HEK293 (cell line): ENCODE measurements around the gene POU4F3.

Source experiments
- CTCF ChIA-PET: fragments of 350-600 bp; formaldehyde crosslinking; extraction: SDS; loops from one replicate; lab custom pipeline; 2021; ENCODE audit warnings: antibody characterized with exemption; lab: Yijun Ruan, JAX
- POLR2A ChIA-PET: fragments of 300-600 bp; formaldehyde crosslinking; extraction: SDS; loops from one replicate; lab custom pipeline; 2020; ENCODE audit warnings: antibody characterized with exemption, inconsistent platforms; lab: Yijun Ruan, JAX
- H3K27ac ChIP-seq: fragments of 200-500 bp; sonication (Bioruptor generic); 2 replicates; pipeline ENCODE4 v1.5.1; 2014; ENCODE audit warnings: low read depth, low read length, control low read depth, inconsistent platforms; ENCODE audit errors: extremely low read depth
- H3K36me3 ChIP-seq, 2 experiments: fragments of 200-500 bp in 1 of 2; sonication (Bioruptor generic) in 1 of 2; 1 replicate in 1 of 2; 2 replicates in 1 of 2; pipeline ENCODE4 v1.5.1; 2014 to 2017; ENCODE audit warnings: inconsistent platforms in 2 of 2, low read length in 2 of 2; ENCODE audit not compliant: control insufficient read depth in 2 of 2, insufficient read depth in 1 of 2
- H3K4me1 ChIP-seq: fragments of 200-500 bp; sonication (Bioruptor generic); 2 replicates; pipeline ENCODE4 v1.5.1; 2014; ENCODE audit warnings: mild to moderate bottlenecking, low read length, inconsistent platforms; ENCODE audit not compliant: control insufficient read depth, insufficient read depth
- H3K4me3 ChIP-seq: 2 replicates; pipeline ENCODE4 v1.5.1; 2011; ENCODE audit warnings: low read depth, mild to moderate bottlenecking, control low read depth, low read length, moderate library complexity
- H3K9me3 ChIP-seq: fragments of 200-500 bp; sonication (Bioruptor generic); 2 replicates; pipeline ENCODE4 v1.5.1; 2014; ENCODE audit warnings: low read depth, low read length, inconsistent platforms; ENCODE audit not compliant: control insufficient read depth, insufficient read depth
- GLIS1 ChIP-seq: fragments of 450-650 bp; formaldehyde crosslinking; IDR thresholded peaks from 2 replicates; pipeline ENCODE4 v1.5.1; 2016; ENCODE audit warnings: missing biosample characterization, missing genetic modification characterization
- GLIS2 ChIP-seq: fragments of 450-650 bp; formaldehyde crosslinking; IDR thresholded peaks from 2 replicates; pipeline ENCODE4 v1.5.1; 2016; ENCODE audit warnings: missing biosample characterization, missing genetic modification characterization
- KLF1 ChIP-seq: fragments of 450-650 bp; formaldehyde crosslinking; IDR thresholded peaks from 2 replicates; pipeline ENCODE4 v1.5.1; 2016; ENCODE audit warnings: missing biosample characterization, missing genetic modification characterization
- SCRT1 ChIP-seq: fragments of 450-650 bp; formaldehyde crosslinking; IDR thresholded peaks from 2 replicates; pipeline ENCODE4 v1.5.1; 2016; ENCODE audit warnings: missing biosample characterization, missing genetic modification characterization, borderline replicate concordance
- ZBTB10 ChIP-seq: fragments of 450-650 bp; formaldehyde crosslinking; IDR thresholded peaks from 2 replicates; pipeline ENCODE4 v1.5.1; 2016; ENCODE audit warnings: missing biosample characterization, missing genetic modification characterization
- ZBTB20 ChIP-seq: fragments of 450-650 bp; formaldehyde crosslinking; IDR thresholded peaks from 2 replicates; pipeline ENCODE4 v1.5.1; 2016; ENCODE audit warnings: missing biosample characterization, missing genetic modification characterization
- ZBTB49 ChIP-seq: fragments of 450-650 bp; formaldehyde crosslinking; IDR thresholded peaks from 2 replicates; pipeline ENCODE4 v1.5.1; 2016; ENCODE audit warnings: missing biosample characterization, missing genetic modification characterization, low read depth
- ZNF133 ChIP-seq: fragments of 450-650 bp; formaldehyde crosslinking; IDR thresholded peaks from 2 replicates; pipeline ENCODE4 v1.5.1; 2016; ENCODE audit warnings: missing biosample characterization, missing genetic modification characterization
- ZNF138 ChIP-seq: fragments of 450-650 bp; formaldehyde crosslinking; IDR thresholded peaks from 2 replicates; pipeline ENCODE4 v1.5.1; 2016; ENCODE audit warnings: missing biosample characterization, missing genetic modification characterization, borderline replicate concordance
- ZNF37A ChIP-seq: fragments of 450-650 bp; IDR thresholded peaks from 2 replicates; pipeline ENCODE4 v1.5.1; 2018; ENCODE audit warnings: missing biosample characterization, missing genetic modification characterization
- ZNF404 ChIP-seq: fragments of 450-650 bp; formaldehyde crosslinking; IDR thresholded peaks from 2 replicates; pipeline ENCODE4 v1.5.1; 2017; ENCODE audit warnings: missing biosample characterization, missing genetic modification characterization
- ZNF544 ChIP-seq: fragments of 450-650 bp; formaldehyde crosslinking; IDR thresholded peaks from 2 replicates; pipeline ENCODE4 v1.5.0; 2017; ENCODE audit warnings: missing biosample characterization, missing genetic modification characterization
- ZNF555 ChIP-seq: fragments of 450-650 bp; formaldehyde crosslinking; conservative IDR thresholded peaks from 2 replicates; pipeline ENCODE4 v1.5.1; 2017; ENCODE audit warnings: missing biosample characterization, mild to moderate bottlenecking, missing genetic modification characterization, inconsistent platforms
- ZNF707 ChIP-seq: fragments of 450-650 bp; formaldehyde crosslinking; IDR thresholded peaks from 2 replicates; pipeline ENCODE4 v1.5.1; 2016; ENCODE audit warnings: missing biosample characterization, missing genetic modification characterization
- ZNF843 ChIP-seq: fragments of 450-650 bp; formaldehyde crosslinking; IDR thresholded peaks from 2 replicates; pipeline ENCODE4 v1.5.1; 2016; ENCODE audit warnings: missing biosample characterization, missing genetic modification characterization
- TF ChIP-seq, protein P1 (sequence below): fragments of 450-650 bp; formaldehyde crosslinking; optimal IDR thresholded peaks from 2 replicates; pipeline ENCODE3; 2016; ENCODE audit warnings: missing biosample characterization, mild to moderate bottlenecking, missing genetic modification characterization
- TF ChIP-seq, protein P2 (sequence below): fragments of 450-650 bp; formaldehyde crosslinking; IDR thresholded peaks from 2 replicates; pipeline ENCODE4 v1.5.1; 2016; ENCODE audit warnings: missing biosample characterization, missing genetic modification characterization
- TF ChIP-seq, protein P3 (sequence below): fragments of 450-650 bp; formaldehyde crosslinking; IDR thresholded peaks from 2 replicates; pipeline ENCODE4 v1.5.1; 2016; ENCODE audit warnings: missing biosample characterization, missing genetic modification characterization

POU4F3 gene, protein sequence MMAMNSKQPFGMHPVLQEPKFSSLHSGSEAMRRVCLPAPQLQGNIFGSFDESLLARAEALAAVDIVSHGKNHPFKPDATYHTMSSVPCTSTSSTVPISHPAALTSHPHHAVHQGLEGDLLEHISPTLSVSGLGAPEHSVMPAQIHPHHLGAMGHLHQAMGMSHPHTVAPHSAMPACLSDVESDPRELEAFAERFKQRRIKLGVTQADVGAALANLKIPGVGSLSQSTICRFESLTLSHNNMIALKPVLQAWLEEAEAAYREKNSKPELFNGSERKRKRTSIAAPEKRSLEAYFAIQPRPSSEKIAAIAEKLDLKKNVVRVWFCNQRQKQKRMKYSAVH

GRCh38 chr5:146338774-146339714 lies at the start of gene POU4F3:
Gene POU4F3 (plus strand): TSS chr5:146338839. CDS start chr5:146339113, 274 bp downstream.
- H3K27ac ChIP-seq = no peak within 1 kb of the TSS
- H3K4me3 ChIP-seq = peak within 1 kb of the TSS; percentile 24
- no peaks in the 10 kb centered on the region for H3K9me3 ChIP-seq
- no peaks in the 10 kb centered on the region for H3K4me1 ChIP-seq
- ChIA-PET CTCF (interaction anchor here (0.7 kb wide), 2 partner anchors 165 to 405 kb away, joined by 3 read pairs; no protein-coding TSS in a partner anchor), POLR2A (no interaction called here)
- no peaks in the 10 kb centered on the region for H3K36me3 ChIP-seq
- TF ChIP-seq ZNF37A (tag by site-specific recombination) (no peak), ZNF133 (tag by site-specific recombination) (no peak), ZNF555 (no peak), GLIS1 (tag by site-specific recombination) (peak; percentile 18; the same call in 1 of the 2 replicates), ZBTB20 (tag by site-specific recombination) (peak; percentile 17; the same call in 1 of the 2 replicates), GLIS2 (0 out of 2 replicates have a peak, but pooled peaks have one; percentile 23)
- TF ChIP-seq, protein P1, sequence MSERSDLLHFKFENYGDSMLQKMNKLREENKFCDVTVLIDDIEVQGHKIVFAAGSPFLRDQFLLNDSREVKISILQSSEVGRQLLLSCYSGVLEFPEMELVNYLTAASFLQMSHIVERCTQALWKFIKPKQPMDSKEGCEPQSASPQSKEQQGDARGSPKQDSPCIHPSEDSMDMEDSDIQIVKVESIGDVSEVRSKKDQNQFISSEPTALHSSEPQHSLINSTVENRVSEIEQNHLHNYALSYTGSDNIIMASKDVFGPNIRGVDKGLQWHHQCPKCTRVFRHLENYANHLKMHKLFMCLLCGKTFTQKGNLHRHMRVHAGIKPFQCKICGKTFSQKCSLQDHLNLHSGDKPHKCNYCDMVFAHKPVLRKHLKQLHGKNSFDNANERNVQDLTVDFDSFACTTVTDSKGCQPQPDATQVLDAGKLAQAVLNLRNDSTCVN (tag by site-specific recombination) = peak; percentile 57
- TF ChIP-seq, protein P2, sequence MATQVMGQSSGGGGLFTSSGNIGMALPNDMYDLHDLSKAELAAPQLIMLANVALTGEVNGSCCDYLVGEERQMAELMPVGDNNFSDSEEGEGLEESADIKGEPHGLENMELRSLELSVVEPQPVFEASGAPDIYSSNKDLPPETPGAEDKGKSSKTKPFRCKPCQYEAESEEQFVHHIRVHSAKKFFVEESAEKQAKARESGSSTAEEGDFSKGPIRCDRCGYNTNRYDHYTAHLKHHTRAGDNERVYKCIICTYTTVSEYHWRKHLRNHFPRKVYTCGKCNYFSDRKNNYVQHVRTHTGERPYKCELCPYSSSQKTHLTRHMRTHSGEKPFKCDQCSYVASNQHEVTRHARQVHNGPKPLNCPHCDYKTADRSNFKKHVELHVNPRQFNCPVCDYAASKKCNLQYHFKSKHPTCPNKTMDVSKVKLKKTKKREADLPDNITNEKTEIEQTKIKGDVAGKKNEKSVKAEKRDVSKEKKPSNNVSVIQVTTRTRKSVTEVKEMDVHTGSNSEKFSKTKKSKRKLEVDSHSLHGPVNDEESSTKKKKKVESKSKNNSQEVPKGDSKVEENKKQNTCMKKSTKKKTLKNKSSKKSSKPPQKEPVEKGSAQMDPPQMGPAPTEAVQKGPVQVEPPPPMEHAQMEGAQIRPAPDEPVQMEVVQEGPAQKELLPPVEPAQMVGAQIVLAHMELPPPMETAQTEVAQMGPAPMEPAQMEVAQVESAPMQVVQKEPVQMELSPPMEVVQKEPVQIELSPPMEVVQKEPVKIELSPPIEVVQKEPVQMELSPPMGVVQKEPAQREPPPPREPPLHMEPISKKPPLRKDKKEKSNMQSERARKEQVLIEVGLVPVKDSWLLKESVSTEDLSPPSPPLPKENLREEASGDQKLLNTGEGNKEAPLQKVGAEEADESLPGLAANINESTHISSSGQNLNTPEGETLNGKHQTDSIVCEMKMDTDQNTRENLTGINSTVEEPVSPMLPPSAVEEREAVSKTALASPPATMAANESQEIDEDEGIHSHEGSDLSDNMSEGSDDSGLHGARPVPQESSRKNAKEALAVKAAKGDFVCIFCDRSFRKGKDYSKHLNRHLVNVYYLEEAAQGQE (tag by site-specific recombination) = peak; percentile 41
- TF ChIP-seq, protein P3, sequence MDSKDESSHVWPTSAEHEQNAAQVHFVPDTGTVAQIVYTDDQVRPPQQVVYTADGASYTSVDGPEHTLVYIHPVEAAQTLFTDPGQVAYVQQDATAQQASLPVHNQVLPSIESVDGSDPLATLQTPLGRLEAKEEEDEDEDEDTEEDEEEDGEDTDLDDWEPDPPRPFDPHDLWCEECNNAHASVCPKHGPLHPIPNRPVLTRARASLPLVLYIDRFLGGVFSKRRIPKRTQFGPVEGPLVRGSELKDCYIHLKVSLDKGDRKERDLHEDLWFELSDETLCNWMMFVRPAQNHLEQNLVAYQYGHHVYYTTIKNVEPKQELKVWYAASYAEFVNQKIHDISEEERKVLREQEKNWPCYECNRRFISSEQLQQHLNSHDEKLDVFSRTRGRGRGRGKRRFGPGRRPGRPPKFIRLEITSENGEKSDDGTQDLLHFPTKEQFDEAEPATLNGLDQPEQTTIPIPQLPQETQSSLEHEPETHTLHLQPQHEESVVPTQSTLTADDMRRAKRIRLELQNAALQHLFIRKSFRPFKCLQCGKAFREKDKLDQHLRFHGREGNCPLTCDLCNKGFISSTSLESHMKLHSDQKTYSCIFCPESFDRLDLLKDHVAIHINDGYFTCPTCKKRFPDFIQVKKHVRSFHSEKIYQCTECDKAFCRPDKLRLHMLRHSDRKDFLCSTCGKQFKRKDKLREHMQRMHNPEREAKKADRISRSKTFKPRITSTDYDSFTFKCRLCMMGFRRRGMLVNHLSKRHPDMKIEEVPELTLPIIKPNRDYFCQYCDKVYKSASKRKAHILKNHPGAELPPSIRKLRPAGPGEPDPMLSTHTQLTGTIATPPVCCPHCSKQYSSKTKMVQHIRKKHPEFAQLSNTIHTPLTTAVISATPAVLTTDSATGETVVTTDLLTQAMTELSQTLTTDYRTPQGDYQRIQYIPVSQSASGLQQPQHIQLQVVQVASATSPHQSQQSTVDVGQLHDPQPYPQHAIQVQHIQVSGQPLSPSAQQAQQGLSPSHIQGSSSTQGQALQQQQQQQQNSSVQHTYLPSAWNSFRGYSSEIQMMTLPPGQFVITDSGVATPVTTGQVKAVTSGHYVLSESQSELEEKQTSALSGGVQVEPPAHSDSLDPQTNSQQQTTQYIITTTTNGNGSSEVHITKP (tag by site-specific recombination) = peak; percentile 49

DNA sequence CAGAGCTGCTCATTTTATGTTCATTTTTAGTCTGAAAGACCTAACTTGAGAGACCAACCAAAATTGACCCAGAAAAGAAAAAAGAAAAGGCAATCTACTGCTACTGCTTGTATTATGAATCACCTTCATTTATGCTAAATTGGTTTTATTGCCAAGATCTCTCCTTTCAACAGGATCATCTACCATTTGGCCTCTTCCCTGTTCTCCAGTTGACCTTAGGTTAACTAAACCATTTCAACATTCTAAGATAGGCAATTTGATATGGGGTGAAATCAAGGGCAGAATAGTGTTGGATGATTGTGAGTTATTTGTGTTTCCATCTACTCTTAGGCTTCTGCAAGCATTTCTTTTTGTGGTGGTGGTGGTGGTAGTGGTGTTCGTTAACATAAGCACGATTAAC lies 48.3 kb upstream of the POU4F3 start:
- POLR2A ChIA-PET = interaction anchor here (0.6 kb wide), 1 partner anchor 175 kb away, joined by 3 read pairs; no protein-coding TSS in a partner anchor
- CTCF ChIA-PET = interaction anchor here (0.6 to 1.2 kb wide), 3 partner anchors 22 to 134 kb away, joined by 4 to 8 read pairs (median 4); no protein-coding TSS in a partner anchor
- Histone ChIP-seq H3K4me1 (peaks cover 7% of the 10 kb centered on the region), H3K9me3 (no peaks in the 10 kb centered on the region), H3K4me3 (no peak overlapping the region), H3K36me3 (peaks cover 10 to 14% of the 10 kb centered on the region in 2 experiments; a peak in 2 of 3 replicates), H3K27ac (no peak overlapping the region)
- TF ChIP-seq SCRT1 (tag by site-specific recombination) (no peak), ZNF138 (tag by site-specific recombination) (no peak), ZNF404 (tag by site-specific recombination) (no peak), ZBTB49 (tag by site-specific recombination) (no peak), ZNF843 (tag by site-specific recombination) (peak; percentile 82), ZBTB10 (tag by site-specific recombination) (no peak), ZNF544 (tag by site-specific recombination) (no peak), KLF1 (tag by site-specific recombination) (no peak), ZNF707 (tag by site-specific recombination) (no peak)
